HG02642 (cell line): ENCODE measurements around the gene C4B.
"Not testable (repeated sequence)": the region's sequence is repeated elsewhere in the genome, so short reads cannot be mapped to it uniquely, and the experiment has no call there.

Experiments
- ATAC-seq: cut with Tn5 transposase; IDR thresholded peaks from one replicate; pipeline ENCODE4 v1.9.1; 2021; ENCODE audit warnings: mild to moderate bottlenecking; ENCODE audit not compliant: unreplicated experiment, poor library complexity

Gene C4B

GRCh38 chr6:32047855-32048766 is 33.5 kb downstream of the C4B start:
- ATAC-seq = no peak

- ATAC-seq = not testable (repeated sequence)
Measured at GRCh38 chr6:32049149-32049548, 34.6 kb downstream of the C4B start.

GRCh38 chr6:32049736-32050135 is 35.1 kb downstream of the C4B start:
- ATAC-seq = not testable (repeated sequence)

GRCh38 chr6:32050562-32050961 is 36.0 kb downstream of the C4B start:
- no peak for ATAC-seq

GRCh38 chr6:32052626-32053025 is 38.0 kb downstream of the C4B start:
- ATAC-seq = not testable (repeated sequence)

GRCh38 chr6:32053314-32053713 is 38.7 kb downstream of the C4B start:
- ATAC-seq = not testable (repeated sequence)

GRCh38 chr6:32055756-32056155 is 41.2 kb downstream of the C4B start:
- ATAC-seq = not testable (repeated sequence)

GRCh38 chr6:32056254-32056653 is 41.7 kb downstream of the C4B start:
- ATAC-seq = no peak

GRCh38 chr6:32057966-32058365 is 43.4 kb downstream of the C4B start:
- ATAC-seq = no peak

- ATAC-seq = no peak
Measured at GRCh38 chr6:32058511-32058963, 43.9 kb downstream of the C4B start.

GRCh38 chr6:32060966-32061655 is 46.5 kb downstream of the C4B start:
- ATAC-seq = no peak

GRCh38 chr6:32064706-32065105 is 50.1 kb downstream of the C4B start:
- no peak for ATAC-seq

GRCh38 chr6:32067521-32067920 is 52.9 kb downstream of the C4B start:
- not testable (repeated sequence) for ATAC-seq

- ATAC-seq = not testable (repeated sequence)
Measured at GRCh38 chr6:32068315-32068714, 53.7 kb downstream of the C4B start.

GRCh38 chr6:32068867-32069266 is 54.3 kb downstream of the C4B start:
- ATAC-seq = no peak

- ATAC-seq = no peak
Measured at GRCh38 chr6:32069460-32069859, 54.9 kb downstream of the C4B start.

- no peak for ATAC-seq
Measured at GRCh38 chr6:32069878-32070515, 55.4 kb downstream of the C4B start.

GRCh38 chr6:32070814-32071543 is 56.4 kb downstream of the C4B start:
- no peak for ATAC-seq

GRCh38 chr6:32073101-32073500 is 58.5 kb downstream of the C4B start:
- ATAC-seq = no peak

- ATAC-seq = no peak
Measured at GRCh38 chr6:32073613-32074012, 59.0 kb downstream of the C4B start.
